ES-I3 (cell line): Measurements from ENCODE around the gene SLC5A2.
A peak's percentile ranks its signal among the peaks of the same experiment; 100 is the strongest.

Experiments used
- H3K36me3 ChIP-seq: 2 replicates; pipeline ENCODE4 v1.6.1; 2013; ENCODE audit warnings: mild to moderate bottlenecking, low read length, control low read depth, moderate library complexity; ENCODE audit not compliant: insufficient read depth
- H3K4me1 ChIP-seq: 2 replicates; pipeline ENCODE4 v1.6.1; 2013; ENCODE audit warnings: mild to moderate bottlenecking, control low read depth, low read length; ENCODE audit not compliant: insufficient read depth
- H3K9ac ChIP-seq: 2 replicates; pipeline ENCODE4 v1.6.1; 2013; ENCODE audit warnings: low read depth, mild to moderate bottlenecking, low read length, moderate library complexity
- H3K9me3 ChIP-seq: 2 replicates; pipeline ENCODE4 v1.6.1; 2013; ENCODE audit warnings: mild to moderate bottlenecking, low read length, moderate library complexity; ENCODE audit not compliant: control insufficient read depth, insufficient read depth

SLC5A2 gene

DNA sequence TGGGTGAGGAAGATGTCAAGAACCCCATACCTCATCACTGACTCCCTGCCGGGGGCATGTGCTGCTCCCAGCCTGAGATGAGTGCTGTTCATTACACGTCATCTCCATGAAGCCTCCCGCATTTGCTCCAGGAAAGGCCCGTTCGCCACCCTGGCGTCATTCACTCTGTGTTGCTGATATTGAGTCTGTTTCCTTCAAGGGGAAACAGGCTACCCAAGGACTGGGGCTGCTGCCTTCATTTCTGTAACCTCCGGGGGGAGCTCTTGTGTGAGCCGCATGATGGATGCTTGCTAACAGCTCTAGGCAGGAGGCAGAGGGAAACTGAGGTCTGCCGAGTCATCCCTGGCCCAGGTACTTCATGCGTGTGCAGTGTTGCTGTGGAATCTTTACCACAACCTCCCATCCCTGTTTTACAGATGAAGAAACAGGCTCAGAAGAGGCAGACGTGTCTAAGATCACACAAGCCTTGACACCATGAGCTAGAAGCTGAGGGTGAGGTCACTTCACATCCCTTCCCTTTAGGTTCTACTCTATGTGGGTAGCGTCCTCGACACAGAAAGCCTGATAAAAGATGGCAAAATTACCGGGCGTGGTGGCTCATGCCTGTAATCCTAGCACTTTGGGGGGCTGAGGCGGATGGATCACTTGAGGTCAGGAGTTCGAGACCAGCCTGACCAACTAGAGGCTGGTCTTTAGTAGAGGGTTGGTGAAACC, 27.2 kb upstream of the SLC5A2 start:
- Histone ChIP-seq H3K36me3 (no peaks in the 10 kb centered on the region; the same call in 1 of the 2 replicates), H3K9ac (no peak overlapping the region), H3K4me1 (peaks cover 23% of the 10 kb centered on the region), H3K9me3 (no peaks in the 10 kb centered on the region)

DNA sequence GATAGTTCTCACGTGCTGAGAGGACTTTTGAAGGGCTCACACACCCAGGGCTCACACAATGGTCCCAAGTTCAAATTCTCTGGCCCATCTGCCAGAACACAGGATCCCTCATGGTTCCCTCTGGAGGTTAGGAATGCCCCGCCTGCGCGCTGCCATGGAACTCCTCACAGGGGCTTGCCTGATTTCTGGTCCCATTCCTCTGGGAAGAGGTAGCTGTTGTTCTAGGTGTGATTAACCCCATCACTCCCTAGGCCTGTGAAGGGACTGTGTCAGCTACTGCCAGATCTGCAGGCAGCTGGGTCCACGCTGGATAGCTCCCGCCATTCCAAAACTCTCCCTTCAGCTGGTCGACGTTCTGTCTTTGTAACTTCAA, 25.9 kb upstream of the SLC5A2 start:
- Histone ChIP-seq H3K36me3 (no peaks in the 10 kb centered on the region; the same call in 1 of the 2 replicates), H3K9me3 (no peaks in the 10 kb centered on the region), H3K9ac (no peak overlapping the region), H3K4me1 (peaks cover 21% of the 10 kb centered on the region)

GRCh38 chr16:31458073-31458843, 24.7 kb upstream of the SLC5A2 start:
- no peaks in the 10 kb centered on the region; the same call in 1 of the 2 replicates for H3K36me3 ChIP-seq
- H3K9ac ChIP-seq, result peak overlapping the region; percentile 97
- H3K9me3 ChIP-seq, result no peaks in the 10 kb centered on the region
- H3K4me1 ChIP-seq, result peaks cover 9% of the 10 kb centered on the region

- peak within 1 kb of the TSS; percentile 97 for H3K9ac ChIP-seq
- no peaks in the 10 kb centered on the region for H3K9me3 ChIP-seq
- peaks cover 4% of the 10 kb centered on the region for H3K4me1 ChIP-seq
- H3K36me3 ChIP-seq, result no peaks in the 10 kb centered on the region; the same call in 1 of the 2 replicates
Measured at GRCh38 chr16:31458844-31459686, 23.9 kb upstream of the SLC5A2 start, which contains the start of gene ARMC5. Gene ARMC5 (plus strand): TSS chr16:31459501. CDS start chr16:31459525, 24 bp downstream.

DNA sequence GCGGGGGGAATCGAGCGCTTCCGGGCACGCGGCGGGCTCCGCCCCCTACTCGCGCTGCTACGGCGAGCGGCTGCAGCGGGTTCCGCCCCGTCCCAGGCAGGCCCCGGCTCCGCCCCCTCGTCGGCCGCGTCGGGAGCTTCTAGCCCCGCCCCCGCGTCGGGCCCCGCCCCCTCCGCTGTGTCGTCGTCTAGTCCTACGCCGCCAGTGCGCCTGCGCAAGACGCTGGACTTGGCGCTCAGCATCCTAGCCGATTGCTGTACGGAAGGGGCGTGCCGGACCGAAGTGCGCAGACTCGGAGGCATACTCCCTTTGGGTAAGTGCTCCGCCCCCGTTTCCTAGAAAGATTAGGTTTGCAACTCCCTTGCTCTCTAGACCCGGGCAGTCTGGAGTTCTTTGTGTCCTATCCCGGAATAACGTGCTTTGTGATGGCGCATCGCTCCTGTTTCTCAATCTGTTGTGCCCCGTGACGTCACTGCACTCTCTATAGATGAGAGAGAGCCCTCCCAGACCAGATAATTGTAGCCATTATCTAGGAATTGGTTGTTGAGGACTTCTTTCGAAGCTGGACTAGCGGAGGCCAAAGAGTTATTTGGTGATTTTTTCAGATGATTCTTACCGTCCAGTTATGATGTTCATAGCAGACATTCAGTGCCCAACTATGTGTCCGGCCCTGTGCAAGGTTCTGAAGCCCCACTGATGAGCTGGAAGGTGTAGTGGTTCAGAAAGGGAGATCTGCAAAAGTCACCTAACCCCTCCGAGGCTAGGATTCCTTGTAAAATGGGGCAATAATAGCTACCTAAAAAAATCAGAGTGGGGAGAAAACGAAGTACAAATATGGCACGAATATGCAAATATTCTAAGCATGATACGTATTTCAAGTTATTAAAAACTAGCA, 23.0 kb upstream of the SLC5A2 start:
- Histone ChIP-seq H3K36me3 (no peaks in the 10 kb centered on the region; the same call in 1 of the 2 replicates), H3K9me3 (no peaks in the 10 kb centered on the region), H3K4me1 (peaks cover 4% of the 10 kb centered on the region), H3K9ac (peak overlapping the region; percentile 97)

GRCh38 chr16:31460582-31461002, 22.3 kb upstream of the SLC5A2 start:
- Histone ChIP-seq H3K4me1 (peaks cover under 1% of the 10 kb centered on the region; the same call in 1 of the 2 replicates), H3K36me3 (no peaks in the 10 kb centered on the region; the same call in 1 of the 2 replicates), H3K9me3 (no peaks in the 10 kb centered on the region), H3K9ac (peak overlapping the region; percentile 71; the same call in 1 of the 2 replicates)

DNA sequence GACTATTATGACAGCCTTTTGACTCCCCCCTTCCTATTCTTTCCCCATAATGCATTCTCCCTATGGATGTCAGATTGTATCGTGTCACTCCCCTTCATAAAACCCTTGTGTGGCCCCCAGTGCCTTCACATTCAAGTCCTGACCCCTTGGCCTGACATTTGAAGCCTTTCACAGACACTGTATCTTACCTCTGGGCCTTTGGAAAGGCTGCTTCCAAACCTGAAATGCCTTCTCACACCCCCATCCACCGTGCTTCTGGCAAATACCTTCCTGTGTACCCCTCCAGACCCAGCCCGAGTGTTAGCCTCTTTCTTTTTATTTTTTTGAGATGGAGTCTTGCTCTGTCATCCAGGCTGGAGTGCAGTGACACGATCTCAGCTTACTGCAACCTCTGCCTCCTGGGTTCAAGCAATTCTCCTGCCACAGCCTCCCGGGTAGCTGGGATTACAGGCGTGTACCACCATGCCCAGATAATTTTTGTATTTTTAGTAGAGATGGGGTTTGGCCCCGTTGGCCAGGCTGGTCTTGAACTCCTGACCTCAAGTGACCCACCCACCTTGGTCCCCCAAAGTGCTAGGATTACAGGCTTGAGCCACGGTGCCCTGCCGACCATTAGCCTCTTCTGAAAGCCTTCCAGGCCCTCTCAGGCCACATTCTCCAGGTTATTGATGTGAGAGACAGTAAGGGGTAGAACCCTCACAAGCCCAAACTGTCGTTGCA, 21.6 kb upstream of the SLC5A2 start:
- Histone ChIP-seq H3K4me1 (no peaks in the 10 kb centered on the region; the same call in 1 of the 2 replicates), H3K9ac (no peak overlapping the region), H3K36me3 (no peaks in the 10 kb centered on the region), H3K9me3 (no peaks in the 10 kb centered on the region)

GRCh38 chr16:31461921-31462804, 20.8 kb upstream of the SLC5A2 start:
- Histone ChIP-seq H3K9ac (no peak overlapping the region), H3K36me3 (no peaks in the 10 kb centered on the region), H3K9me3 (no peaks in the 10 kb centered on the region), H3K4me1 (no peaks in the 10 kb centered on the region; the same call in 1 of the 2 replicates)

- Histone ChIP-seq H3K9me3 (no peaks in the 10 kb centered on the region), H3K9ac (no peak overlapping the region), H3K36me3 (no peaks in the 10 kb centered on the region), H3K4me1 (no peaks in the 10 kb centered on the region)
Measured at GRCh38 chr16:31464348-31464769, 18.6 kb upstream of the SLC5A2 start.

DNA sequence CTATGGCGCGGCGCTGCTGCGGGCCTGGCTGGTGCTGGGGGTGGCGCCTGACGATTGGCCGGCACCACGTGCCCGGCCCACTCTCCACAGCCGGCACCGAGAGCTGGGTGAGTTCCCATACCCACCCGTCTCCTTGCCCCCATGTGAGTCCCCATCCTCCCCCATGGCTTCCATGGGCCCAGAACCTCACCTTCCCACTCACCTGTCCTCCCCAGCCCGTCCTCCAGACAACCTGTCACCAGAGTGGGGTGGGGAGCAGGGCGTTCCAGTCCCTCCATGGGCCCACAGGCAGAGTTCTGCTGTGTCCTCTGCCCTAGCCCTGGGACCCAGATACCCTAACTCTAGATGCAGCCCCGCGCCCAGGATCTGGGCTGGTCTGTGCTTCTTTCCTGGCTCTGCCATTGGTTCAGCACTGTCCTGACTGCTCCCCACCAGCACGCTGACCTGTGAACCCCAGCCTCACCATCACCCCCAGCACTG, 18.1 kb upstream of the SLC5A2 start:
- H3K9ac ChIP-seq, result no peak overlapping the region
- no peaks in the 10 kb centered on the region for H3K36me3 ChIP-seq
- no peaks in the 10 kb centered on the region for H3K4me1 ChIP-seq
- no peaks in the 10 kb centered on the region for H3K9me3 ChIP-seq

GRCh38 chr16:31465788-31466370, 17.0 kb upstream of the SLC5A2 start:
- H3K9ac ChIP-seq, result no peak overlapping the region
- H3K4me1 ChIP-seq, result no peaks in the 10 kb centered on the region
- H3K9me3 ChIP-seq, result no peaks in the 10 kb centered on the region
- no peaks in the 10 kb centered on the region for H3K36me3 ChIP-seq

DNA sequence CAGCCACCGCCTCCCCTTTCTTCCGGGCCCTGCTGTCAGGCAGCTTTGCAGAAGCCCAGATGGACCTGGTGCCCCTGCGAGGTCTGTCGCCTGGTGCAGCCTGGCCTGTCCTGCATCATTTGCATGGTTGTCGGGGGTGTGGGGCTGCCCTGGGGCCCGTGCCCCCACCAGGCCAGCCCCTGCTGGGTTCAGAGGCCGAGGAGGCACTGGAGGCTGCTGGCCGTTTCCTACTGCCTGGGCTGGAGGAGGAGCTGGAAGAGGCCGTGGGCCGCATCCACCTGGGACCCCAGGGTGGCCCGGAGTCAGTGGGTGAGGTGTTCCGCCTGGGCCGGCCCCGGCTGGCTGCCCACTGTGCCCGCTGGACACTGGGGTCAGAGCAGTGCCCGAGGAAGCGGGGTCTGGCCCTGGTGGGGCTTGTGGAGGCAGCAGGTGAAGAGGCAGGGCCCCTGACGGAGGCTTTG, 16.5 kb upstream of the SLC5A2 start:
- peaks cover 5% of the 10 kb centered on the region; the same call in 1 of the 2 replicates for H3K4me1 ChIP-seq
- no peaks in the 10 kb centered on the region for H3K9me3 ChIP-seq
- no peak overlapping the region for H3K9ac ChIP-seq
- no peaks in the 10 kb centered on the region for H3K36me3 ChIP-seq
